Caco-2 (cell line): ENCODE results near the gene BANF2. TPM values are rescaled to one million over a fixed set of nuclear protein-coding genes. Genes with fewer than 3 reads are reported as not detected.

Experiments used
- BruUV-seq: library from RNA; stranded (reverse); fragments of 400-500 nt; replicated peaks from 2 replicates; lab custom pipeline; 2021; lab: Mats Ljungman, UMichigan
- CTCF ChIA-PET: fragments of 300-600 bp; sonication (Branson Sonifier 250); formaldehyde crosslinking; loops from one replicate; lab custom pipeline; 2022; ENCODE audit warnings: antibody characterized with exemption; lab: Charles Lee
- POLR2A ChIA-PET: fragments of 300-600 bp; sonication (Branson Sonifier 250); formaldehyde crosslinking; loops from one replicate; lab custom pipeline; 2022; ENCODE audit warnings: antibody characterized with exemption; lab: Charles Lee
- DNase-seq, 2 experiments: peaks; one replicate each; pipeline versions ENCODE4 v3.0.0 to v3.0.0-alpha.2; 2020 to 2022
- H3K27me3 ChIP-seq: replicated peaks from 2 replicates; pipeline ENCODE4 v1.6.0; 2011; ENCODE audit warnings: low read length; ENCODE audit not compliant: control insufficient read depth, insufficient read depth
- H3K36me3 ChIP-seq: 2 replicates; pipeline ENCODE4 v1.5.1; 2011; ENCODE audit warnings: low read length; ENCODE audit not compliant: control insufficient read depth, insufficient read depth
- H3K4me1 ChIP-seq: fragments of 250-450 bp; sonication (Bioruptor Pico); 2 replicates; pipeline ENCODE4 v1.5.1; 2020; ENCODE audit warnings: mild to moderate bottlenecking
- H3K4me3 ChIP-seq: 2 replicates; pipeline ENCODE4 v1.5.1; 2011; ENCODE audit warnings: low read depth, mild to moderate bottlenecking, control low read depth, low read length
- H3K9me3 ChIP-seq: fragments of 250-450 bp; sonication (Bioruptor Pico); 2 replicates; pipeline ENCODE4 v1.5.1; 2020; ENCODE audit warnings: mild to moderate bottlenecking, moderate library complexity
- H3K27ac Mint-ChIP-seq: one replicate; pipeline ENCODE4 v1.8.0; 2022; ENCODE audit warnings: mixed read lengths; ENCODE audit not compliant: unreplicated experiment
- H3K27me3 Mint-ChIP-seq: one replicate; pipeline ENCODE4 v1.8.0; 2022; ENCODE audit warnings: mixed read lengths; ENCODE audit not compliant: insufficient read depth, unreplicated experiment
- H3K36me3 Mint-ChIP-seq: one replicate; pipeline ENCODE4 v1.8.0; 2022; ENCODE audit warnings: mild to moderate bottlenecking, mixed read lengths; ENCODE audit not compliant: insufficient read depth, unreplicated experiment
- H3K4me1 Mint-ChIP-seq: one replicate; pipeline ENCODE4 v1.8.0; 2022; ENCODE audit warnings: low read depth, mixed read lengths; ENCODE audit not compliant: unreplicated experiment
- H3K4me3 Mint-ChIP-seq: one replicate; pipeline ENCODE4 v1.8.0; 2022; ENCODE audit warnings: mild to moderate bottlenecking, moderate library complexity, mixed read lengths; ENCODE audit not compliant: unreplicated experiment
- H3K9me3 Mint-ChIP-seq: one replicate; pipeline ENCODE4 v1.8.0; 2022; ENCODE audit warnings: mixed read lengths; ENCODE audit not compliant: unreplicated experiment
- intact Hi-C: fragments of 100-400 bp; cut with micrococcal nuclease; formaldehyde crosslinking; loops from one replicate; pipeline ENCODE4 v1.10.0; 2022; ENCODE audit not compliant: unreplicated experiment
- total RNA-seq: library from RNA; stranded (reverse); gene quantifications from 2 replicates; pipeline ENCODE4 v1.2.3, GENCODE V29; 2022
- TF ChIP-seq, protein P1 (sequence below), 2 experiments: fragments of 200-600 bp in 1 of 2; IDR thresholded peaks; 1 replicate in 1 of 2; 2 replicates in 1 of 2; pipeline versions ENCODE4 v1.5.1 to v1.8.0; 2011 to 2022; ENCODE audit warnings: antibody characterized with exemption in 1 of 2, control low read depth in 1 of 2, inconsistent platforms in 1 of 2, low read depth in 1 of 2, low read length in 1 of 2, mild to moderate bottlenecking in 1 of 2, moderate library complexity in 1 of 2; ENCODE audit not compliant: insufficient read depth in 1 of 2, severe bottlenecking in 1 of 2, unreplicated experiment in 1 of 2

Gene BANF2
- total RNA-seq, 1 experiment from 2014 or later: 2.1 TPM

- no peak overlapping the region for H3K27ac Mint-ChIP-seq
- no TSS peak for BruUV-seq
- no peaks in the 10 kb centered on the region for H3K27me3 Mint-ChIP-seq
- H3K27me3 ChIP-seq: no peaks in the 10 kb centered on the region
- H3K4me3 Mint-ChIP-seq: no peak overlapping the region
- peaks cover 4% of the 10 kb centered on the region for H3K36me3 Mint-ChIP-seq
- peaks cover 22% of the 10 kb centered on the region for H3K4me1 Mint-ChIP-seq
- POLR2A ChIA-PET: no interaction called here
- peaks cover 5% of the 10 kb centered on the region for H3K9me3 ChIP-seq
- no peaks in the 10 kb centered on the region for H3K36me3 ChIP-seq
- H3K4me3 ChIP-seq: no peak overlapping the region
- CTCF ChIA-PET: no interaction called here
- peaks cover 17% of the 10 kb centered on the region for H3K9me3 Mint-ChIP-seq
- TF ChIP-seq, protein P1, sequence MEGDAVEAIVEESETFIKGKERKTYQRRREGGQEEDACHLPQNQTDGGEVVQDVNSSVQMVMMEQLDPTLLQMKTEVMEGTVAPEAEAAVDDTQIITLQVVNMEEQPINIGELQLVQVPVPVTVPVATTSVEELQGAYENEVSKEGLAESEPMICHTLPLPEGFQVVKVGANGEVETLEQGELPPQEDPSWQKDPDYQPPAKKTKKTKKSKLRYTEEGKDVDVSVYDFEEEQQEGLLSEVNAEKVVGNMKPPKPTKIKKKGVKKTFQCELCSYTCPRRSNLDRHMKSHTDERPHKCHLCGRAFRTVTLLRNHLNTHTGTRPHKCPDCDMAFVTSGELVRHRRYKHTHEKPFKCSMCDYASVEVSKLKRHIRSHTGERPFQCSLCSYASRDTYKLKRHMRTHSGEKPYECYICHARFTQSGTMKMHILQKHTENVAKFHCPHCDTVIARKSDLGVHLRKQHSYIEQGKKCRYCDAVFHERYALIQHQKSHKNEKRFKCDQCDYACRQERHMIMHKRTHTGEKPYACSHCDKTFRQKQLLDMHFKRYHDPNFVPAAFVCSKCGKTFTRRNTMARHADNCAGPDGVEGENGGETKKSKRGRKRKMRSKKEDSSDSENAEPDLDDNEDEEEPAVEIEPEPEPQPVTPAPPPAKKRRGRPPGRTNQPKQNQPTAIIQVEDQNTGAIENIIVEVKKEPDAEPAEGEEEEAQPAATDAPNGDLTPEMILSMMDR (IDR thresholded peaks at IDR 0.05; ENCODE audit: insufficient read depth in 1 of 2, low read depth in 1 of 2, low read length in 1 of 2, severe bottlenecking in 1 of 2, unreplicated experiment in 1 of 2): no peak
- H3K4me1 ChIP-seq: peaks cover 22% of the 10 kb centered on the region
- DNase-seq: no peak
- intact Hi-C loops: no loop called here
Observed at GRCh38 chr20:17753516-17753915, 53.8 kb downstream of the BANF2 start.

DNA sequence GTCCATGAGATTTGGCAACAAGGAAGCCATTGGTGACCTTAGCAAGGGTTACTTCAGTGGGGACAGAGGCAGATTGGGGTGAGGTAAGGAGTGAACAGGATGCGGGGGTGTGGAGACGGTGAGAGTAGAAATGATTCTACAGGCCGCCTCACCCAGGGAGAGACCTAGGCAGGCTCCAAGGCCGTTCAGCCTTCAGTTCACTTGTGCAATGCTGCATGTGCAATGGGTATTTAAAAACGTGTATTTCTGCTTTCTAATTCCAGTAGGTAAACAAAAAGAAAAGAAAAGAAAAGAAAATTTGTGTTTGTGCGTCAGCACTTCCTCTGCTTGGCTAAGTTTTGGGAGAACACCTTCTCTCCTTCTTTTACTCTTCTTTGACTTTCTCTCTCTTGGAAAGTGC, 56.8 kb downstream of the BANF2 start:
- peaks cover 14% of the 10 kb centered on the region for H3K4me1 Mint-ChIP-seq
- CTCF ChIA-PET: no interaction called here
- TF ChIP-seq, protein P1 (IDR thresholded peaks at IDR 0.05; ENCODE audit: insufficient read depth in 1 of 2, low read depth in 1 of 2, low read length in 1 of 2, severe bottlenecking in 1 of 2, unreplicated experiment in 1 of 2): no peak
- intact Hi-C loops: loop anchor here (5.0 kb wide), 1 partner anchor 74 kb away; the partner anchor contains the start of gene RRBP1
- H3K27me3 ChIP-seq: no peaks in the 10 kb centered on the region
- POLR2A ChIA-PET: no interaction called here
- peaks cover 7% of the 10 kb centered on the region for H3K9me3 ChIP-seq
- BruUV-seq: no TSS peak
- H3K36me3 ChIP-seq: no peaks in the 10 kb centered on the region
- H3K4me3 Mint-ChIP-seq: no peak overlapping the region
- H3K9me3 Mint-ChIP-seq: peaks cover 12% of the 10 kb centered on the region
- peaks cover 4% of the 10 kb centered on the region for H3K36me3 Mint-ChIP-seq
- no peak overlapping the region for H3K4me3 ChIP-seq
- DNase-seq: no peak
- H3K27ac Mint-ChIP-seq: no peak overlapping the region
- peaks cover 8% of the 10 kb centered on the region for H3K4me1 ChIP-seq
- H3K27me3 Mint-ChIP-seq: no peaks in the 10 kb centered on the region

GRCh38 chr20:17757496-17757895, 57.7 kb downstream of the BANF2 start:
- TF ChIP-seq, protein P1 (IDR thresholded peaks at IDR 0.05; ENCODE audit: insufficient read depth in 1 of 2, low read depth in 1 of 2, low read length in 1 of 2, severe bottlenecking in 1 of 2, unreplicated experiment in 1 of 2): no peak
- Histone ChIP-seq H3K27me3 (no peaks in the 10 kb centered on the region), H3K4me1 (peaks cover 2% of the 10 kb centered on the region), H3K4me3 (no peak overlapping the region), H3K9me3 (peaks cover 7% of the 10 kb centered on the region), H3K36me3 (no peaks in the 10 kb centered on the region)
- DNase-seq: no peak
- intact Hi-C loops: loop anchor here (5.0 kb wide), 1 partner anchor 75 kb away; the partner anchor contains the start of gene RRBP1
- ChIA-PET POLR2A (no interaction called here), CTCF (interaction anchor here (0.7 kb wide), 1 partner anchor 14 kb away, joined by 3 read pairs; no protein-coding TSS in a partner anchor)
- Mint-ChIP-seq H3K4me3 (no peak overlapping the region), H3K27me3 (no peaks in the 10 kb centered on the region), H3K9me3 (peaks cover 12% of the 10 kb centered on the region), H3K36me3 (peaks cover 4% of the 10 kb centered on the region), H3K27ac (no peak overlapping the region), H3K4me1 (peaks cover 11% of the 10 kb centered on the region)
- no TSS peak for BruUV-seq
